Activated naive CD4-positive, alpha-beta T cell treated with anti-CD3 and anti-CD28 coated beads, Interleukin-2, amount 50 U/mL, for 24 hours (primary cell): ENCODE results near the gene CFDP1.
A peak's percentile ranks its signal among the peaks of the same experiment; 100 is the strongest.

Experiments
- H3K27ac Mint-ChIP-seq: one replicate; pipeline ENCODE4 v1.8.0; 2021; ENCODE audit warnings: mild to moderate bottlenecking, mixed read lengths
- H3K27me3 Mint-ChIP-seq: one replicate; pipeline ENCODE4 v1.8.0; 2021; ENCODE audit warnings: mixed read lengths
- H3K36me3 Mint-ChIP-seq: one replicate; pipeline ENCODE4 v1.8.0; 2021; ENCODE audit warnings: mixed read lengths
- H3K4me1 Mint-ChIP-seq: one replicate; pipeline ENCODE4 v1.8.0; 2021; ENCODE audit warnings: mixed read lengths
- H3K4me3 Mint-ChIP-seq: one replicate; pipeline ENCODE4 v1.8.0; 2021; ENCODE audit warnings: mild to moderate bottlenecking, mixed read lengths
- H3K9me3 Mint-ChIP-seq: one replicate; pipeline ENCODE4 v1.8.0; 2021; ENCODE audit warnings: mixed read lengths

Gene CFDP1

GRCh38 chr16:75337430-75337829 lies 95.9 kb downstream of the CFDP1 start:
- no peak overlapping the region for H3K4me3 Mint-ChIP-seq
- no peaks in the 10 kb centered on the region for H3K27me3 Mint-ChIP-seq
- peaks cover 15% of the 10 kb centered on the region for H3K36me3 Mint-ChIP-seq
- no peaks in the 10 kb centered on the region for H3K9me3 Mint-ChIP-seq
- peaks cover 14% of the 10 kb centered on the region for H3K4me1 Mint-ChIP-seq
- H3K27ac Mint-ChIP-seq, result no peak overlapping the region

GRCh38 chr16:75336521-75336920 lies 96.8 kb downstream of the CFDP1 start:
- H3K27ac Mint-ChIP-seq, result no peak overlapping the region
- no peak overlapping the region for H3K4me3 Mint-ChIP-seq
- H3K27me3 Mint-ChIP-seq, result no peaks in the 10 kb centered on the region
- peaks cover 15% of the 10 kb centered on the region for H3K4me1 Mint-ChIP-seq
- H3K9me3 Mint-ChIP-seq, result no peaks in the 10 kb centered on the region
- peaks cover 15% of the 10 kb centered on the region for H3K36me3 Mint-ChIP-seq

- Mint-ChIP-seq H3K4me3 (no peak overlapping the region), H3K9me3 (no peaks in the 10 kb centered on the region), H3K27me3 (no peaks in the 10 kb centered on the region), H3K27ac (no peak overlapping the region), H3K4me1 (peaks cover 18% of the 10 kb centered on the region), H3K36me3 (peaks cover 11% of the 10 kb centered on the region)
These were observed 99.6 kb downstream of the CFDP1 start for GRCh38 chr16:75333721-75334163.

GRCh38 chr16:75329943-75330342 lies 103.4 kb downstream of the CFDP1 start:
- Mint-ChIP-seq H3K27ac (no peak overlapping the region), H3K36me3 (peaks cover 5% of the 10 kb centered on the region), H3K4me1 (peaks cover 34% of the 10 kb centered on the region), H3K4me3 (no peak overlapping the region), H3K27me3 (no peaks in the 10 kb centered on the region), H3K9me3 (no peaks in the 10 kb centered on the region)

- no peaks in the 10 kb centered on the region for H3K9me3 Mint-ChIP-seq
- peak overlapping the region; percentile 83 for H3K27ac Mint-ChIP-seq
- H3K27me3 Mint-ChIP-seq, result no peaks in the 10 kb centered on the region
- no peak overlapping the region for H3K4me3 Mint-ChIP-seq
- H3K36me3 Mint-ChIP-seq, result peaks cover 10% of the 10 kb centered on the region
- peaks cover 26% of the 10 kb centered on the region for H3K4me1 Mint-ChIP-seq
These were observed 107.0 kb downstream of the CFDP1 start for GRCh38 chr16:75326333-75326732.

- Mint-ChIP-seq H3K9me3 (no peaks in the 10 kb centered on the region), H3K4me3 (no peak overlapping the region), H3K27ac (no peak overlapping the region), H3K27me3 (no peaks in the 10 kb centered on the region), H3K36me3 (peaks cover 9% of the 10 kb centered on the region), H3K4me1 (peaks cover 50% of the 10 kb centered on the region)
These were observed 109.4 kb downstream of the CFDP1 start for GRCh38 chr16:75323933-75324332.

- H3K9me3 Mint-ChIP-seq, result no peaks in the 10 kb centered on the region
- H3K27ac Mint-ChIP-seq, result no peak overlapping the region
- H3K4me3 Mint-ChIP-seq, result no peak overlapping the region
- H3K4me1 Mint-ChIP-seq, result peaks cover 50% of the 10 kb centered on the region
- H3K36me3 Mint-ChIP-seq, result peaks cover 9% of the 10 kb centered on the region
- H3K27me3 Mint-ChIP-seq, result no peaks in the 10 kb centered on the region
These were observed 110.1 kb downstream of the CFDP1 start for GRCh38 chr16:75323198-75323597.

GRCh38 chr16:75322740-75323139 lies 110.6 kb downstream of the CFDP1 start:
- H3K36me3 Mint-ChIP-seq, result peaks cover 9% of the 10 kb centered on the region
- H3K9me3 Mint-ChIP-seq, result no peaks in the 10 kb centered on the region
- no peak overlapping the region for H3K4me3 Mint-ChIP-seq
- H3K27ac Mint-ChIP-seq, result no peak overlapping the region
- no peaks in the 10 kb centered on the region for H3K27me3 Mint-ChIP-seq
- peaks cover 50% of the 10 kb centered on the region for H3K4me1 Mint-ChIP-seq

- H3K27me3 Mint-ChIP-seq, result no peaks in the 10 kb centered on the region
- H3K4me1 Mint-ChIP-seq, result peaks cover 42% of the 10 kb centered on the region
- no peaks in the 10 kb centered on the region for H3K9me3 Mint-ChIP-seq
- H3K27ac Mint-ChIP-seq, result no peak overlapping the region
- H3K36me3 Mint-ChIP-seq, result peaks cover 16% of the 10 kb centered on the region
- peak overlapping the region; percentile 70 for H3K4me3 Mint-ChIP-seq
These were observed 112.9 kb downstream of the CFDP1 start for GRCh38 chr16:75320435-75320834.

GRCh38 chr16:75319513-75320411 lies 113.5 kb downstream of the CFDP1 start:
- H3K9me3 Mint-ChIP-seq, result no peaks in the 10 kb centered on the region
- H3K4me1 Mint-ChIP-seq, result peaks cover 39% of the 10 kb centered on the region
- no peak overlapping the region for H3K27ac Mint-ChIP-seq
- H3K36me3 Mint-ChIP-seq, result peaks cover 13% of the 10 kb centered on the region
- no peaks in the 10 kb centered on the region for H3K27me3 Mint-ChIP-seq
- H3K4me3 Mint-ChIP-seq, result peak overlapping the region; percentile 70

GRCh38 chr16:75318737-75319136 lies 114.6 kb downstream of the CFDP1 start:
- peaks cover 11% of the 10 kb centered on the region for H3K36me3 Mint-ChIP-seq
- no peaks in the 10 kb centered on the region for H3K9me3 Mint-ChIP-seq
- H3K4me3 Mint-ChIP-seq, result no peak overlapping the region
- H3K27me3 Mint-ChIP-seq, result no peaks in the 10 kb centered on the region
- peaks cover 33% of the 10 kb centered on the region for H3K4me1 Mint-ChIP-seq
- H3K27ac Mint-ChIP-seq, result no peak overlapping the region

- H3K9me3 Mint-ChIP-seq, result no peaks in the 10 kb centered on the region
- no peak overlapping the region for H3K4me3 Mint-ChIP-seq
- H3K36me3 Mint-ChIP-seq, result peaks cover 12% of the 10 kb centered on the region
- H3K27ac Mint-ChIP-seq, result no peak overlapping the region
- no peaks in the 10 kb centered on the region for H3K27me3 Mint-ChIP-seq
- peaks cover 32% of the 10 kb centered on the region for H3K4me1 Mint-ChIP-seq
These were observed 115.8 kb downstream of the CFDP1 start for GRCh38 chr16:75317532-75317931.

GRCh38 chr16:75317101-75317522 lies 116.2 kb downstream of the CFDP1 start:
- Mint-ChIP-seq H3K9me3 (no peaks in the 10 kb centered on the region), H3K27ac (no peak overlapping the region), H3K36me3 (peaks cover 12% of the 10 kb centered on the region), H3K27me3 (no peaks in the 10 kb centered on the region), H3K4me1 (peaks cover 32% of the 10 kb centered on the region), H3K4me3 (no peak overlapping the region)

GRCh38 chr16:75315539-75316306 lies 117.6 kb downstream of the CFDP1 start:
- H3K27me3 Mint-ChIP-seq, result no peaks in the 10 kb centered on the region
- H3K9me3 Mint-ChIP-seq, result no peaks in the 10 kb centered on the region
- peaks cover 24% of the 10 kb centered on the region for H3K4me1 Mint-ChIP-seq
- no peak overlapping the region for H3K27ac Mint-ChIP-seq
- peaks cover 12% of the 10 kb centered on the region for H3K36me3 Mint-ChIP-seq
- no peak overlapping the region for H3K4me3 Mint-ChIP-seq

GRCh38 chr16:75312875-75313274 lies 120.4 kb downstream of the CFDP1 start:
- H3K4me1 Mint-ChIP-seq, result peaks cover 18% of the 10 kb centered on the region

GRCh38 chr16:75311383-75311938 lies 121.8 kb downstream of the CFDP1 start:
- Mint-ChIP-seq H3K27ac (no peak overlapping the region), H3K9me3 (no peaks in the 10 kb centered on the region), H3K4me1 (peaks cover 21% of the 10 kb centered on the region), H3K36me3 (peaks cover 18% of the 10 kb centered on the region), H3K27me3 (no peaks in the 10 kb centered on the region), H3K4me3 (no peak overlapping the region)

More at GRCh38 chr16:75312875-75313274, 120.4 kb downstream of the CFDP1 start:
- Mint-ChIP-seq H3K27ac (no peak overlapping the region), H3K9me3 (no peaks in the 10 kb centered on the region), H3K36me3 (peaks cover 22% of the 10 kb centered on the region), H3K4me3 (no peak overlapping the region), H3K27me3 (no peaks in the 10 kb centered on the region)
